Adrenal gland (tissue), 12 donors: ENCODE data around the gene TLNRD1. TPM values are rescaled to one million over a fixed set of nuclear protein-coding genes. Genes with fewer than 3 reads are reported as not detected.
"Not testable (repeated sequence)": the region's sequence is repeated elsewhere in the genome, so short reads cannot be mapped to it uniquely, and the experiment has no call there.

Experiments
- DNase-seq, 7 donors: peaks; one replicate each; pipeline ENCODE4 v3.0.0-alpha.2; 2019 to 2020
- H3K27ac ChIP-seq, 5 donors: fragments of 200-600 bp; sonication (generic) in 4 of 5; 1 replicate in 3 of 5; 2 replicates in 2 of 5; pipeline versions ENCODE4 v1.5.1 to v1.8.0; 2016 to 2020; ENCODE audit warnings: mild to moderate bottlenecking in 1 of 5
- H3K27me3 ChIP-seq: fragments of 200-600 bp; 2 replicates; pipeline ENCODE4 v1.8.0; 2021
- H3K36me3 ChIP-seq, 2 donors: fragments of 200-600 bp; replicated peaks in 1 of 2; 1 replicate in 1 of 2; 2 replicates in 1 of 2; pipeline versions ENCODE4 v1.5.1 to v1.8.0; 2018 to 2022
- H3K4me1 ChIP-seq, 2 donors: fragments of 200-600 bp; replicated peaks in 1 of 2; 1 replicate in 1 of 2; 2 replicates in 1 of 2; pipeline versions ENCODE4 v1.5.1 to v1.8.0; 2018 to 2021
- H3K4me3 ChIP-seq, 4 donors: fragments of 200-600 bp; sonication (generic) in 3 of 4; one replicate each; pipeline ENCODE4 v1.5.1; 2016 to 2018
- H3K9me3 ChIP-seq, 3 donors: fragments of 200-600 bp; sonication (generic) in 1 of 3; replicated peaks in 1 of 3; 1 replicate in 2 of 3; 2 replicates in 1 of 3; pipeline versions ENCODE4 v1.5.1 to v1.8.0; 2016 to 2021
- POLR2A ChIP-seq, 2 donors: fragments of 450-650 bp; IDR thresholded peaks; one replicate each; pipeline ENCODE4 v1.6.1; 2017; ENCODE audit warnings: antibody characterized with exemption in 2 of 2, mild to moderate bottlenecking in 2 of 2, moderate library complexity in 1 of 2
- WGBS, 4 donors: extraction: QIAGEN DNeasy Blood & Tissue Kit in 2 of 4; methylation state at CpG; one replicate each; pipeline versions ENCODE4 v1.1.5 to v1.1.7; 2013 to 2017; 5-methylcytosine and 5-hydroxymethylcytosine counted together
- intact Hi-C, 2 donors: fragments of 100-400 bp; cut with DNase I; formaldehyde crosslinking; loops; one replicate each; pipeline versions ENCODE4 v1.14.1 to v1.15.0; 2022 to 2023
- polyA plus RNA-seq, 3 donors: library from polyadenylated mRNA; stranded (reverse); fragments of 200-250 nt in 2 of 3; fragments of 350-450 nt in 1 of 3; fragmentation: Illumina TruSeq in 1 of 3; extraction: RNeasy Lipid Tissue Mini Kit (QIAGEN cat#74804) in 1 of 3; gene quantifications; one replicate each; pipeline ENCODE4 v1.2.3, GENCODE V29; 2013 to 2014
- total RNA-seq, 9 donors: library from RNA; depleted of rRNA in 4 of 9; stranded (reverse); fragments of >200 nt in 4 of 9; fragments of 120-200 nt in 1 of 9; fragmentation: NEBNext Ultra II Directional in 1 of 9; extraction: Animal tissue kit (Norgen Biotek cat#: 25700) in 1 of 9; gene quantifications; one replicate each; pipeline versions ENCODE4 v1.1.0 to v1.2.4, GENCODE V29; 2013 to 2023
- TF ChIP-seq, protein P1 (sequence below), 6 experiments: fragments of 450-650 bp in 4 of 6; fragments of 200-600 bp in 2 of 6; sonication (generic) in 1 of 6; IDR thresholded peaks; 1 replicate in 5 of 6; 2 replicates in 1 of 6; pipeline versions ENCODE4 v1.5.1 to v1.8.0; 2016 to 2021; ENCODE audit warnings: antibody characterized with exemption in 6 of 6, mild to moderate bottlenecking in 2 of 6, moderate library complexity in 1 of 6
- donor health status: healthy with polysubstance abuse.
- donor health status: Bipolar disorder and iron deficiency.
- donor health status: DM: yes; HTN: yes; CAD: no.
- donor health status: DM: no; HTN: no; CAD: no.
- donor health status: DM: no; HTN: no; CAD: no.
- donor health status: DM: yes; HTN: yes; CAD: no.

Gene TLNRD1
- total and polyA plus RNA-seq, 12 donors = 4.3 to 30.8 (median 19.1) TPM

DNA sequence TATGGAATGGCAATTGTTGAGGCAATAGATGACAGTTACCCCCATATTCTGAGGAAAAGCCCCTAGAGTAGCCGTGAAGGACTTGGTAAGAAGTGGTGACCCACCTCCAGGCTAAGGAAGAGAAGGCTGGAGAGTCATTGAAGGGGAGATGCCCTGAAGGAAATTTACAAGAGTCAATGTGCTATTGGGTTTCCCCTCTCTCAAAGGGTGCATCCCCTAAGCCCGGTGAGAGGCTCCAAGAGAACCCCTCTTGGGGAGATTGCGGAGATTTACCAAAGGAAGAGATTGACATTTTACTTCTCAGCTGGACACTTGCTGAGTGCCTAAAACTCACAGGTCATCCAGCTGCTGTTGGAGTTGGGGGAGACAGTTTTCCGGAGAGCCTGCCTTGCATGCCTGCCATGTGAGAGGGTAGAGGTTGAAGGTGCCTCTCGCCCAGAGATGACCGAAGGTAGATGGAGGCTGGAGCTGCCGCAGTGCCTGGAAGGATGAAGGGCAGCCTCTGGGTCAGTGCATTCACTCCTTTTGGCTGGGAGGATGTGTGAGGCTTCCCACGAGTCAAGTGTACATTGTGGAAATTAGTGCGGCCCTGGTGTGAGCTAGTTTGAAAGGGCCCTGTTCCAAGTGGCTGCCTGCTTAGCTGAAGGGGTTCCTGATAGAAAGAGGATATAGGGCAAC, 41.8 kb upstream of the TLNRD1 start:
- Histone ChIP-seq H3K36me3 (no peaks in the 10 kb centered on the region), H3K27me3 (no peaks in the 10 kb centered on the region), H3K9me3 (no peaks in the 10 kb centered on the region), H3K27ac (no peak overlapping the region), H3K4me1 (no peaks in the 10 kb centered on the region), H3K4me3 (no peak overlapping the region)
- intact Hi-C loops = no loop called here
- TF ChIP-seq, protein P1, sequence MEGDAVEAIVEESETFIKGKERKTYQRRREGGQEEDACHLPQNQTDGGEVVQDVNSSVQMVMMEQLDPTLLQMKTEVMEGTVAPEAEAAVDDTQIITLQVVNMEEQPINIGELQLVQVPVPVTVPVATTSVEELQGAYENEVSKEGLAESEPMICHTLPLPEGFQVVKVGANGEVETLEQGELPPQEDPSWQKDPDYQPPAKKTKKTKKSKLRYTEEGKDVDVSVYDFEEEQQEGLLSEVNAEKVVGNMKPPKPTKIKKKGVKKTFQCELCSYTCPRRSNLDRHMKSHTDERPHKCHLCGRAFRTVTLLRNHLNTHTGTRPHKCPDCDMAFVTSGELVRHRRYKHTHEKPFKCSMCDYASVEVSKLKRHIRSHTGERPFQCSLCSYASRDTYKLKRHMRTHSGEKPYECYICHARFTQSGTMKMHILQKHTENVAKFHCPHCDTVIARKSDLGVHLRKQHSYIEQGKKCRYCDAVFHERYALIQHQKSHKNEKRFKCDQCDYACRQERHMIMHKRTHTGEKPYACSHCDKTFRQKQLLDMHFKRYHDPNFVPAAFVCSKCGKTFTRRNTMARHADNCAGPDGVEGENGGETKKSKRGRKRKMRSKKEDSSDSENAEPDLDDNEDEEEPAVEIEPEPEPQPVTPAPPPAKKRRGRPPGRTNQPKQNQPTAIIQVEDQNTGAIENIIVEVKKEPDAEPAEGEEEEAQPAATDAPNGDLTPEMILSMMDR (IDR thresholded peaks at IDR 0.05) = no peak
- no peak for TF ChIP-seq POLR2A (IDR thresholded peaks at IDR 0.05)
- WGBS, 4 donors = 94 to 99% (median 96%) methylated on average over 9 of the region's 9 CpGs
- DNase-seq = peak in 2 of 7 donors; percentile 8 to 20

GRCh38 chr15:80965454-80965853, 35.3 kb upstream of the TLNRD1 start:
- H3K4me3 ChIP-seq, H3K27me3 ChIP-seq, intact Hi-C loops, H3K9me3 ChIP-seq, H3K4me1 ChIP-seq, H3K27ac ChIP-seq, DNase-seq, H3K36me3 ChIP-seq: not testable (repeated sequence)

DNA sequence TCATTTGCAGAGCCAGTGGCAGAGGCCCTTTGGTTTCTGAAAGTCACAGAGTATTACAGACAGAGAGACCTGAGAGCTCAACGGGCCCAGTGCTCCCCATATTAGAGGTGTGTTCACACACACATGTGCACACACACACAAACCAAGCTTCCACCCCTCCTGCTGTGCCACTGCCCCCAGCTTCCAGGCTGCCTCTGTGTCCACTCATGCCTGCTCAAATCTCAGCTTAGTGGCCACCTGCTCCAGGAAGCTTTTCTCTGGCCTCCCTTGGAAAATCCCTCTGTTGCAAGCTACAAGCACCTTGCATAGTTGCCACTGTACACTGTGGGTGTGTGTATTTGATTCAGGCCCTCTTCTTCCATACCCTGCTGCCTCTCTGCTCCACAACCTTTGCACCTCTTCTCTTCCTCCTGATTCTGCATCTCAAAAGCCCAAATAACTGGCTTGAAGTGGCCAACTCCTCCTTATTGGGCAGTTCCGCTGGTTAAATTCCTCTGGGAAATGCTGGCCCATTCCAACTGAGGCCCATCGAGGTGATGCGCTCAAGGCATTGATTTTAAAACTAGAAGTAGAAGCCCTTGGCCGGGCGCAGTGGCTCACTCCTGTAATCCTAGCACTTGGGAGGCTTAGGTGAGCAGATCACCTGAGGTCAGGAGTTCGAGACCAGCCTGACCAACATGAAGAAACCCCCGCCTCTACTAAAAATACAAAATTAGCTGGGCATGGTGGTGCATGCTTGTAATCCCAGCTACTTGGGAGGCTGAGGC, 34.1 kb upstream of the TLNRD1 start:
- intact Hi-C loops = no loop called here
- Histone ChIP-seq H3K27ac (no peak overlapping the region), H3K27me3 (no peaks in the 10 kb centered on the region), H3K9me3 (peaks cover 0 to 3% (median 0%) of the 10 kb centered on the region in 3 donors), H3K4me1 (no peaks in the 10 kb centered on the region), H3K36me3 (no peaks in the 10 kb centered on the region), H3K4me3 (no peak overlapping the region)
- peak in 1 of 7 donors; percentile 23 for DNase-seq
- 89 to 98% (median 94%) methylated on average over 8 of the region's 8 CpGs for WGBS, 4 donors
- TF ChIP-seq, protein P1 (IDR thresholded peaks at IDR 0.05) = no peak
- no peak for TF ChIP-seq POLR2A (IDR thresholded peaks at IDR 0.05)

DNA sequence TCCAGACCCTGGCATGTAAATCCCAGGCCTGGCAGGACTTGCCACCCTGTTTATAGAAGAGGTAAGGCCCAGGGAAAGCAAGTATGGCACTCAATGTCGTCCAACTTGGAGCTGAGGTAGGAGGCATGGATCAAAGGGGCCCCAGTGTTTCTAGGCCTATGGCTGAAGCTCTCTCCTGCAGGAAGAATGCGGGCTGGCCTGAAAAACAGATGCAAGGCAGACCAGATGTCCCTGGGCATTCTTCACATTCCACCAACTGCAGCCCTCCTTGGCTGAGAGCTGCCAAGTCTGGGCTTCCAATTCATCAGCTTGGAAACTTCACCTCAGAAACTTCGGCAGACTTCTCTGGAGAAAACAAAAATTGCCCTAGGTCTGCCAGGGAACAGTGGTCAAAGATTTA, 33.3 kb upstream of the TLNRD1 start:
- Histone ChIP-seq H3K9me3 (peaks cover 0 to 3% (median 0%) of the 10 kb centered on the region in 3 donors), H3K27me3 (no peaks in the 10 kb centered on the region), H3K4me3 (no peak overlapping the region), H3K4me1 (no peaks in the 10 kb centered on the region), H3K36me3 (no peaks in the 10 kb centered on the region), H3K27ac (no peak overlapping the region)
- DNase-seq = peak in 2 of 7 donors; percentile 16 to 40
- intact Hi-C loops = no loop called here
- 58 to 91% (median 85%) methylated on average over 3 of the region's 3 CpGs for WGBS, 4 donors
- no peak for TF ChIP-seq POLR2A (IDR thresholded peaks at IDR 0.05)
- TF ChIP-seq, protein P1 (IDR thresholded peaks at IDR 0.05) = no peak
